CD14-positive monocyte (primary cell): ENCODE measurements around the gene JUP. TPM values are rescaled to one million over a fixed set of nuclear protein-coding genes. Genes with fewer than 3 reads are reported as not detected.

ENCODE experiments used
- DNase-seq, 3 donors: peaks; one replicate each; pipeline ENCODE4 v3.0.0-alpha.2; 2011 to 2022
- H2AFZ ChIP-seq: 2 replicates; pipeline ENCODE4 v1.6.0; 2012; ENCODE audit warnings: mild to moderate bottlenecking, low read depth, low read length, inconsistent platforms; ENCODE audit not compliant: insufficient read depth, poor library complexity, severe bottlenecking
- H3K27ac ChIP-seq, 2 donors: 1 replicate in 1 of 2; 2 replicates in 1 of 2; pipeline ENCODE4 v1.5.1; 2012 to 2013; ENCODE audit warnings: low read length in 2 of 2, control low read depth in 1 of 2, inconsistent platforms in 1 of 2, low read depth in 1 of 2, mild to moderate bottlenecking in 1 of 2
- H3K27me3 ChIP-seq, 2 donors: one replicate each; pipeline versions ENCODE4 v1.6.0 to v1.6.1; 2011 to 2013; ENCODE audit warnings: low read length in 2 of 2; ENCODE audit not compliant: control insufficient read depth in 2 of 2, insufficient read depth in 2 of 2
- H3K36me3 ChIP-seq, 2 donors: replicated peaks in 1 of 2; 1 replicate in 1 of 2; 2 replicates in 1 of 2; pipeline versions ENCODE4 v1.5.1 to v1.6.1; 2012 to 2013; ENCODE audit warnings: low read length in 2 of 2, control low read depth in 1 of 2, inconsistent platforms in 1 of 2, mild to moderate bottlenecking in 1 of 2; ENCODE audit not compliant: insufficient read depth in 2 of 2, control insufficient read depth in 1 of 2
- H3K4me1 ChIP-seq, 2 donors: 1 replicate in 1 of 2; 2 replicates in 1 of 2; pipeline versions ENCODE4 v1.5.1 to v1.6.1; 2012 to 2013; ENCODE audit warnings: low read length in 2 of 2, control low read depth in 1 of 2, inconsistent platforms in 1 of 2, mild to moderate bottlenecking in 1 of 2, moderate library complexity in 1 of 2; ENCODE audit not compliant: insufficient read depth in 2 of 2, control insufficient read depth in 1 of 2
- H3K4me2 ChIP-seq: replicated peaks from 2 replicates; pipeline ENCODE3; 2012; ENCODE audit warnings: low read length, moderate library complexity, mild to moderate bottlenecking; ENCODE audit not compliant: poor library complexity, severe bottlenecking; ENCODE audit errors: extremely low read depth
- H3K4me3 ChIP-seq, 3 experiments: fragments of 200-600 bp in 1 of 3; sonication (generic) in 1 of 3; replicated peaks in 1 of 3; 1 replicate in 2 of 3; 2 replicates in 1 of 3; pipeline ENCODE4 v1.5.1; 2011 to 2013; ENCODE audit warnings: low read length in 3 of 3, mild to moderate bottlenecking in 3 of 3, control low read depth in 2 of 3, low read depth in 2 of 3, inconsistent platforms in 1 of 3, moderate library complexity in 1 of 3
- H3K79me2 ChIP-seq: 2 replicates; pipeline ENCODE4 v1.6.0; 2012; ENCODE audit warnings: mild to moderate bottlenecking, control low read depth, inconsistent platforms, low read length, moderate library complexity; ENCODE audit not compliant: insufficient read depth
- H3K9ac ChIP-seq: 2 replicates; pipeline ENCODE4 v1.6.0; 2017; ENCODE audit warnings: low read length, mild to moderate bottlenecking; ENCODE audit not compliant: insufficient read depth, poor library complexity, severe bottlenecking
- H3K9me3 ChIP-seq, 2 donors: replicated peaks in 1 of 2; 1 replicate in 1 of 2; 2 replicates in 1 of 2; pipeline versions ENCODE4 v1.5.1 to v1.6.1; 2012 to 2013; ENCODE audit warnings: low read length in 2 of 2, control low read depth in 1 of 2; ENCODE audit not compliant: control insufficient read depth in 1 of 2, insufficient read depth in 1 of 2
- H4K20me1 ChIP-seq: 2 replicates; pipeline ENCODE4 v1.6.0; 2012; ENCODE audit warnings: mild to moderate bottlenecking, low read length, control low read depth, moderate library complexity; ENCODE audit not compliant: insufficient read depth
- H3K27ac Mint-ChIP-seq, 7 donors: one replicate each; pipeline ENCODE4 v1.8.0; 2020; ENCODE audit warnings: mild to moderate bottlenecking in 7 of 7, mixed read lengths in 7 of 7, moderate library complexity in 6 of 7, inconsistent platforms in 2 of 7
- H3K27me3 Mint-ChIP-seq, 3 donors: one replicate each; pipeline ENCODE4 v1.8.0; 2021 to 2022; ENCODE audit warnings: low read depth in 3 of 3, mild to moderate bottlenecking in 3 of 3, mixed read lengths in 3 of 3, moderate library complexity in 3 of 3, inconsistent platforms in 1 of 3
- H3K36me3 Mint-ChIP-seq, 2 donors: one replicate each; pipeline ENCODE4 v1.8.0; 2020; ENCODE audit warnings: mixed read lengths in 2 of 2, inconsistent platforms in 1 of 2, mild to moderate bottlenecking in 1 of 2
- H3K4me1 Mint-ChIP-seq: one replicate; pipeline ENCODE4 v1.8.0; 2020; ENCODE audit warnings: mild to moderate bottlenecking, mixed read lengths
- H3K4me3 Mint-ChIP-seq, 2 donors: one replicate each; pipeline ENCODE4 v1.8.0; 2020; ENCODE audit warnings: mild to moderate bottlenecking in 2 of 2, mixed read lengths in 2 of 2, moderate library complexity in 1 of 2
- H3K9me3 Mint-ChIP-seq, 7 donors: one replicate each; pipeline ENCODE4 v1.8.0; 2020 to 2022; ENCODE audit warnings: mixed read lengths in 7 of 7, mild to moderate bottlenecking in 6 of 7, moderate library complexity in 6 of 7, inconsistent platforms in 2 of 7
- WGBS: methylation state at CpG from one replicate; pipeline ENCODE4 v1.1.5; 2013; ENCODE audit warnings: missing lambda C conversion rate; ENCODE audit not compliant: insufficient coverage; 5-methylcytosine and 5-hydroxymethylcytosine counted together
- intact Hi-C, 2 donors: fragments of 100-400 bp; cut with micrococcal nuclease; formaldehyde crosslinking; loops; one replicate each; pipeline versions ENCODE4 v1.15.0 to v1.15.1; 2023
- polyA plus RNA-seq, 3 donors: library from polyadenylated mRNA; depleted of rRNA in 1 of 3; unstranded in 2 of 3; stranded (reverse) in 1 of 3; fragments of 300-500 nt in 2 of 3; fragments of >200 nt in 1 of 3; fragmentation: Illumina TruSeq in 2 of 3; gene quantifications; 1 replicate in 2 of 3; 2 replicates in 1 of 3; pipeline ENCODE4 v1.2.3, GENCODE V29; 2012 to 2021
- TF ChIP-seq, protein P1 (sequence below): fragments of 200-600 bp; IDR thresholded peaks from one replicate; pipeline ENCODE4 v1.8.0; 2022; ENCODE audit warnings: antibody characterized with exemption, mild to moderate bottlenecking

Gene JUP
- polyA plus RNA-seq, 3 donors = 14.0 to 22.1 (median 15.4) TPM

DNA sequence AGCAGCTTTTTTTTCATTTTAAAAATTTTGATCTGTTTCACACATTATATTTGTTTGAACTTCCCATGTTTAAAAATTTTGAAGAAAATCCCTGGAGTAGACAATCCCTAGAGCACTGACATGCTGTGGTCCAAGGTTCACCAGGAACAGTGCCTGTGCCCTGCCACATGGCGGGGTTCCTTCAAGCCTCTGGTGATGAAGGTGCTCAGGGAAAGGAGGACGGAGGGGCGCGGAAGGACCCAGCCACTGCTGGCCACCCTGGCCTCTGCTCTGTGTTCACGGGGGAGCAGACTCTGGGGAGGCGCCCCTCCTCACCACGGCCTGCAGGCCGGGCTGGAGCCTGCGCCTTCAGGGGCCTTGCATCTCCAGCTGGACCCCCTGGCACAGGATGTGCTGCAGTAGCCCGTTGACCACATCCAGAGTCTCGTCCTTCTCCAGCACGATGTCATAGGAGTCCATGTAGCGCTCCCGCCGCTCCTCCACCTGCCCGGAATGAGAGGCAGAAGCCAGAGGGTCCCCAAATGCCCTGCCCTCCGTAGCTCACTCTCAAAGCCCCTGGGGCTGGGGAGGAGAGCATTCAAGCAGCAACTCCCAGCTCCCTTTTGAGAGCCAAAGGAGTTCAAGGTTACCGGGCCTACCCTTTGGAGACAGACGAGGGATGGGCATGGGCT is 38.8 kb upstream of the JUP start:
- Histone ChIP-seq H3K27ac (no peak overlapping the region), H3K4me3 (no peak overlapping the region), H3K79me2 (no peaks in the 10 kb centered on the region), H2AFZ (no peak overlapping the region), H4K20me1 (no peaks in the 10 kb centered on the region), H3K36me3 (peaks cover 6 to 9% of the 10 kb centered on the region in 2 donors), H3K27me3 (no peaks in the 10 kb centered on the region), H3K4me2 (no peak overlapping the region), H3K9ac (no peak overlapping the region), H3K4me1 (no peaks in the 10 kb centered on the region), H3K9me3 (no peaks in the 10 kb centered on the region)
- intact Hi-C loops = no loop called here
- TF ChIP-seq, protein P1, sequence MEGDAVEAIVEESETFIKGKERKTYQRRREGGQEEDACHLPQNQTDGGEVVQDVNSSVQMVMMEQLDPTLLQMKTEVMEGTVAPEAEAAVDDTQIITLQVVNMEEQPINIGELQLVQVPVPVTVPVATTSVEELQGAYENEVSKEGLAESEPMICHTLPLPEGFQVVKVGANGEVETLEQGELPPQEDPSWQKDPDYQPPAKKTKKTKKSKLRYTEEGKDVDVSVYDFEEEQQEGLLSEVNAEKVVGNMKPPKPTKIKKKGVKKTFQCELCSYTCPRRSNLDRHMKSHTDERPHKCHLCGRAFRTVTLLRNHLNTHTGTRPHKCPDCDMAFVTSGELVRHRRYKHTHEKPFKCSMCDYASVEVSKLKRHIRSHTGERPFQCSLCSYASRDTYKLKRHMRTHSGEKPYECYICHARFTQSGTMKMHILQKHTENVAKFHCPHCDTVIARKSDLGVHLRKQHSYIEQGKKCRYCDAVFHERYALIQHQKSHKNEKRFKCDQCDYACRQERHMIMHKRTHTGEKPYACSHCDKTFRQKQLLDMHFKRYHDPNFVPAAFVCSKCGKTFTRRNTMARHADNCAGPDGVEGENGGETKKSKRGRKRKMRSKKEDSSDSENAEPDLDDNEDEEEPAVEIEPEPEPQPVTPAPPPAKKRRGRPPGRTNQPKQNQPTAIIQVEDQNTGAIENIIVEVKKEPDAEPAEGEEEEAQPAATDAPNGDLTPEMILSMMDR = no peak
- DNase-seq = no peak
- Mint-ChIP-seq H3K4me1 (no peaks in the 10 kb centered on the region), H3K27ac (no peak overlapping the region), H3K4me3 (no peak overlapping the region), H3K27me3 (peaks cover 0 to 3% (median 1%) of the 10 kb centered on the region in 3 donors), H3K9me3 (peaks cover 0 to 2% (median 0%) of the 10 kb centered on the region in 7 donors), H3K36me3 (peaks cover 5 to 8% of the 10 kb centered on the region in 2 donors)
- 97% methylated on average over 19 of the region's 19 CpGs for WGBS

DNA sequence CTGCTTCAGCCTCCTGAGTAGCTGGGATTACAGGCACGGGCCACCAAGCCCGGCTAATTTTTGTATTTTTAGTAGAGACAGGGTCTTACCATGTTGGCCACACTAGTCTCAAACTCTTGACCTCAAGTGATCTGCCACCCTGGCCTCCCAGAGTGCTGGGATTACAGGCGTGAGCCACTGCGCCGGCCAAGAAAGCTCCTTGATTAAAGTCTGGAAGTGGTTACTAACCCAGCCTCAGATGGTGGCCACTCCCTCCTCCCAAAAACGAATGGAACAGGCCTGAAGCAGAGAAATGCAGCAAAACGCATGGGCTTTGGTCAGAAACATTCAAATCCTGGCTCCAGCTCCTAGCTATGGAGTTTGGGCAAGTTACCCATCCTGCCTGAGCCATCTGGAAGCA is 37.6 kb upstream of the JUP start:
- Mint-ChIP-seq H3K27me3 (peaks cover 0 to 6% (median 1%) of the 10 kb centered on the region in 3 donors), H3K9me3 (peaks cover 0 to 2% (median 0%) of the 10 kb centered on the region in 7 donors), H3K27ac (no peak overlapping the region), H3K4me1 (no peaks in the 10 kb centered on the region), H3K4me3 (no peak overlapping the region), H3K36me3 (peaks cover 2 to 4% of the 10 kb centered on the region in 2 donors)
- H4K20me1 ChIP-seq = no peaks in the 10 kb centered on the region
- no peaks in the 10 kb centered on the region for H3K79me2 ChIP-seq
- peaks cover 0 to 4% of the 10 kb centered on the region in 2 donors for H3K36me3 ChIP-seq
- no peak for DNase-seq
- TF ChIP-seq, protein P1 = no peak
- WGBS = 93% methylated on average over 3 of the region's 7 CpGs
- H3K4me2 ChIP-seq = no peak overlapping the region
- no peak overlapping the region for H3K27ac ChIP-seq
- no peaks in the 10 kb centered on the region for H3K27me3 ChIP-seq
- H3K4me1 ChIP-seq = no peaks in the 10 kb centered on the region
- no peak overlapping the region for H3K4me3 ChIP-seq
- intact Hi-C loops = no loop called here
- H3K9ac ChIP-seq = no peak overlapping the region
- H2AFZ ChIP-seq = no peak overlapping the region
- no peaks in the 10 kb centered on the region for H3K9me3 ChIP-seq
